Spleen (tissue), 7 donors: ENCODE results near the gene NFATC1.

ENCODE experiments used
- POLR2AphosphoS5 ChIP-seq, 3 donors: sonication (generic); formaldehyde crosslinking; IDR thresholded peaks; one replicate each; pipeline ENCODE4 v1.5.1; 2017; ENCODE audit warnings: antibody characterized with exemption in 3 of 3
- TF ChIP-seq, protein P1 (sequence below), 11 experiments: fragments of 200-600 bp in 7 of 11; fragments of 450-650 bp in 4 of 11; sonication (generic) in 4 of 11; IDR thresholded peaks in 8 of 11; conservative IDR thresholded peaks in 3 of 11; 1 replicate in 7 of 11; 2 replicates in 4 of 11; pipeline versions ENCODE4 v1.4.0 to v1.8.0; 2016 to 2021; ENCODE audit warnings: antibody characterized with exemption in 11 of 11, inconsistent platforms in 4 of 11, mild to moderate bottlenecking in 1 of 11
- donor health status: DM: no; HTN: no; CAD: no; lungs with moderate emphysema.
- donor health status: DM: no; HTN: no; CAD: no.
- donor health status: DM: no; HTN: no; CAD: no.

DNA sequence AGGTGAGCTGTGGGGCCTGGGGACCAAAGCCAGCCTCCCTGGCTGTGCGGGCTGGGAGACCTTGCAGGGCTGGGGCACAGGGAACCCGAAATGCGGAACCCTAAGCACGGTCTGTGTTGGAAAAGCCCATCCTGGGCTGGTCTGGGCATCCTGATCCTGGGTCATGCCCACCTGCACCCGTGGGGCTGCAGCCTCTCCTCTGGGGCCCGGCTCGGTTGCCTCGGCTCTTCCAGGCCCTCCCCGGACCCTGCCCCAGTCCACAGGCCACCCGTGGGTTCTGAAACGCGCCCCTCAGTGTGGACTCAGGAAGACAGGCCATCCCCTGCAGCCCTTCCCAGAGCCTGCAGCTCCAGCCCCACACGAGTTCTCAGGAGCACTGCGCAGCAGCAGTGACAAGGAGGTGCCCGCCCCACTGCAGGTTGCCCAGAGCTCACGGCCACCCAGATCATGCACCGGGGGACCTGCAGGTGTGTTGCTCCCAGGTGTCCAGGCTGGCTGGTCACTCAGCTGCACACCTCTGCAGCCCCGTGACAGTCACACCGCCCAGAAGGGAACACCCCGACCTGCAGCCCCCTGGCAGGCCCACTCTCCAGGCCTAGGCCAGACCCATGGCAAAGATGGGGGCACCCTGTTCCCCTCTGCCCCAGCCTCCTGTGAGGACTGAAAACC lies 12.2 kb upstream of the NFATC1 start:
- TF ChIP-seq, protein P1, sequence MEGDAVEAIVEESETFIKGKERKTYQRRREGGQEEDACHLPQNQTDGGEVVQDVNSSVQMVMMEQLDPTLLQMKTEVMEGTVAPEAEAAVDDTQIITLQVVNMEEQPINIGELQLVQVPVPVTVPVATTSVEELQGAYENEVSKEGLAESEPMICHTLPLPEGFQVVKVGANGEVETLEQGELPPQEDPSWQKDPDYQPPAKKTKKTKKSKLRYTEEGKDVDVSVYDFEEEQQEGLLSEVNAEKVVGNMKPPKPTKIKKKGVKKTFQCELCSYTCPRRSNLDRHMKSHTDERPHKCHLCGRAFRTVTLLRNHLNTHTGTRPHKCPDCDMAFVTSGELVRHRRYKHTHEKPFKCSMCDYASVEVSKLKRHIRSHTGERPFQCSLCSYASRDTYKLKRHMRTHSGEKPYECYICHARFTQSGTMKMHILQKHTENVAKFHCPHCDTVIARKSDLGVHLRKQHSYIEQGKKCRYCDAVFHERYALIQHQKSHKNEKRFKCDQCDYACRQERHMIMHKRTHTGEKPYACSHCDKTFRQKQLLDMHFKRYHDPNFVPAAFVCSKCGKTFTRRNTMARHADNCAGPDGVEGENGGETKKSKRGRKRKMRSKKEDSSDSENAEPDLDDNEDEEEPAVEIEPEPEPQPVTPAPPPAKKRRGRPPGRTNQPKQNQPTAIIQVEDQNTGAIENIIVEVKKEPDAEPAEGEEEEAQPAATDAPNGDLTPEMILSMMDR (IDR thresholded peaks at IDR 0.05 in 8 of 11, conservative IDR thresholded peaks at IDR 0.05 in 3 of 11): no peak
- peak in 2 of 3 donors; percentile 3 to 30 for TF ChIP-seq POLR2AphosphoS5 (IDR thresholded peaks at IDR 0.05)
